Activated CD8-positive, alpha-beta memory T cell treated with anti-CD3 and anti-CD28 coated beads, Interleukin-2, amount 10 ng/mL, durations not matched to agents 7 days and 5 days (primary cell): ENCODE data around the gene C3orf70. TPM values are rescaled to one million over a fixed set of nuclear protein-coding genes. Genes with fewer than 3 reads are reported as not detected.

Source experiments
- ATAC-seq: fragments of 150-1000 bp; cut with Tn5 transposase; one replicate; pipeline ENCODE4 v1.10.0; 2021; ENCODE audit warnings: moderate library complexity
- CTCF ChIA-PET: fragments of 350-600 bp; sonication (Branson Sonifier 250); formaldehyde crosslinking; loops from one replicate; lab custom pipeline; 2021; ENCODE audit warnings: antibody characterized with exemption; lab: Charles Lee
- DNase-seq: peaks from one replicate; pipeline ENCODE4 v3.0.0-alpha.2; 2020
- H3K27ac Mint-ChIP-seq: one replicate; pipeline ENCODE4 v1.8.0; 2021; ENCODE audit warnings: mild to moderate bottlenecking, mixed read lengths
- H3K27me3 Mint-ChIP-seq: one replicate; pipeline ENCODE4 v1.8.0; 2021; ENCODE audit warnings: mixed read lengths
- H3K36me3 Mint-ChIP-seq: one replicate; pipeline ENCODE4 v1.8.0; 2021; ENCODE audit warnings: mild to moderate bottlenecking, mixed read lengths
- H3K4me1 Mint-ChIP-seq: one replicate; pipeline ENCODE4 v1.8.0; 2021; ENCODE audit warnings: mixed read lengths
- H3K4me3 Mint-ChIP-seq: one replicate; pipeline ENCODE4 v1.8.0; 2021; ENCODE audit warnings: mild to moderate bottlenecking, moderate library complexity, mixed read lengths
- H3K9me3 Mint-ChIP-seq: one replicate; pipeline ENCODE4 v1.8.0; 2022; ENCODE audit warnings: low read depth, mixed read lengths
- total RNA-seq, 2 experiments: library from RNA; stranded (reverse); gene quantifications; one replicate each; pipeline ENCODE4 v1.2.3, GENCODE V29; 2021

C3orf70 gene
- total RNA-seq, 2 experiments from 2014 or later, result 0.07 TPM; not detected in 1

DNA sequence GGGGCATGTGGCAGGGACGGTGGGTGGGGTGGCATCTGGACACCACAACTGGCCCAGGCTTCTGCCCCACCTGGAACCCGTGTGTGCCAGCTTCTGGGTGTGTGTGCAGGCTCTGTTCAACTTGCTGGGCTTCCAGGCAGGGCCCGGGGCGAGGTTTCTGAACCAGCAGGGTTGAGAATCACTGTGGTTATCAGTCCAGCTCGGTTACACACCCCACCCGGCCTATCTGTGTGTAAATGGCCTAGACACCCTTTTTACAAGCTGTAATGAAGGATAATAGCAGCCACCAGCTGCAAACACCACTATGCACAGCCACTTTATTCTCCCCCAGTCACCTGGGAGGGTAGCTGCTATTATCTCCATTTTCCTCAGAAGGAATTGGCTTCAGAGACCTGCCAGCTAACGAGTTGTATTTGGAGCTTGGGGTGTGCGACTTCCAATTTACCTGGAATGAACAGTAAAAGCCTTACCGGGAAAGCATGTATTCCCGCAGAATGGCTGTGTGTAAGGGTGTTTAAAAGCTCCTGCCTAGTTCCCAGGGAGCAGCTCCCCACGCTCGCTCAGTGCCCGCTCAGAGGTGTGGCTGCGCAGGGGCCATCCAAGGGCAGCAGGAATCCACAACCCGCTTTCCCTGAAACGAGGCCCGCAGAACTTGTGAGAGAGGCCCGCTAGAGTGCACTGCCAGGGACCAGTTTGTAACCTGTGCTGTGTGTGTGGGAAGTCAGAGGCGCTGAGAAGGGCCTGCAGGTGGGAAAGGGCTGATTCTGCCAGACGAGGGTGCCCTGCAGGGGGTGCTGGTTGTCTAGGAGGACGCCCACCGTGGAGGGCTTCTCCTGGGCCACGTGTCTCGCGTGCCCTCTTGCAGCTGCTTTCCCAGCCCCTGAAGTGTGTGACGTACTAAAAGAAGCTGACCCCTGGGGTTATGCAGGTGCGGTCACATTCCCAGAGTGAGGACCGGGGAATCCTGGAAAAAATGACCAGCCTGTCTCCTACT is 83.5 kb downstream of the C3orf70 start:
- ATAC-seq (no peak), DNase-seq (no peak)
- Mint-ChIP-seq H3K9me3 (no peaks in the 10 kb centered on the region), H3K27me3 (no peaks in the 10 kb centered on the region), H3K4me3 (no peak overlapping the region), H3K4me1 (no peaks in the 10 kb centered on the region), H3K36me3 (no peaks in the 10 kb centered on the region), H3K27ac (no peak overlapping the region)
- CTCF ChIA-PET, result no interaction called here

- Mint-ChIP-seq H3K27me3 (peaks cover 3% of the 10 kb centered on the region), H3K27ac (no peak overlapping the region), H3K4me1 (no peaks in the 10 kb centered on the region), H3K4me3 (no peak overlapping the region), H3K9me3 (no peaks in the 10 kb centered on the region), H3K36me3 (no peaks in the 10 kb centered on the region)
- DNase-seq, result no peak
- CTCF ChIA-PET, result no interaction called here
- no peak for ATAC-seq
Measured at GRCh38 chr3:185067173-185067572, 85.7 kb downstream of the C3orf70 start.

GRCh38 chr3:185066251-185066650 is 86.6 kb downstream of the C3orf70 start:
- Mint-ChIP-seq H3K4me3 (no peak overlapping the region), H3K4me1 (no peaks in the 10 kb centered on the region), H3K36me3 (no peaks in the 10 kb centered on the region), H3K27ac (no peak overlapping the region), H3K9me3 (peaks cover 3% of the 10 kb centered on the region), H3K27me3 (peaks cover 3% of the 10 kb centered on the region)
- CTCF ChIA-PET, result interaction anchor here (0.6 kb wide), 1 partner anchor 8 kb away, joined by 3 read pairs; no protein-coding TSS in a partner anchor
- DNase-seq (no peak), ATAC-seq (no peak)

DNA sequence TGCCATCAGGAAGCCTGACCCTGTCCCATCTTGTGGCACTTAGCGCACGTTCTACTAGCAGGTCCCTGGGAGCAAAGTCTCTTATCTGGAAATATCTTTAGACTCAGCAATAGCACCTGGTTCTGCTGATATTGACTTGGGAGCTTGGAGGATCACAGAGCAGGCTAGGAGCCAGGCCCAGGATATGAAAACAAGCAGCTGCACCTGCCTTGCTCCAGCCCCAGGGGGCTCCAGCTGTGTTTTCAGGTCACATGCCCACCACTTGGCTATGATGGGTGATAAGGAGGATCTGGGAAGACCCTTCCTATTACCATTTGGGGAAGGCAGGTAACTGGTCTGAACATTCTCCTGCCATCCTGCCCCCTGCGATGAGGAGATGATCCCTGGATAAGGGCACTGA is 87.8 kb downstream of the C3orf70 start:
- DNase-seq (no peak), ATAC-seq (no peak)
- Mint-ChIP-seq H3K4me1 (no peaks in the 10 kb centered on the region), H3K27me3 (peaks cover 3% of the 10 kb centered on the region), H3K4me3 (no peak overlapping the region), H3K27ac (no peak overlapping the region), H3K9me3 (peaks cover 3% of the 10 kb centered on the region), H3K36me3 (no peaks in the 10 kb centered on the region)
- CTCF ChIA-PET, result no interaction called here

- H3K27ac Mint-ChIP-seq, result no peak overlapping the region
- no peaks in the 10 kb centered on the region for H3K36me3 Mint-ChIP-seq
- H3K4me1 Mint-ChIP-seq, result no peaks in the 10 kb centered on the region
- peaks cover 5% of the 10 kb centered on the region for H3K9me3 Mint-ChIP-seq
- DNase-seq, result no peak
- CTCF ChIA-PET, result no interaction called here
- H3K4me3 Mint-ChIP-seq, result no peak overlapping the region
- ATAC-seq, result no peak
- H3K27me3 Mint-ChIP-seq, result peaks cover 3% of the 10 kb centered on the region
Measured at GRCh38 chr3:185063431-185063830, 89.4 kb downstream of the C3orf70 start.

- CTCF ChIA-PET, result interaction anchor here (0.6 kb wide), 1 partner anchor 247 kb away, joined by 3 read pairs; no protein-coding TSS in a partner anchor
- Mint-ChIP-seq H3K9me3 (peaks cover 8% of the 10 kb centered on the region), H3K27ac (no peak overlapping the region), H3K36me3 (no peaks in the 10 kb centered on the region), H3K27me3 (peaks cover 3% of the 10 kb centered on the region), H3K4me1 (no peaks in the 10 kb centered on the region), H3K4me3 (no peak overlapping the region)
- ATAC-seq, result no peak
- DNase-seq, result no peak
Measured at GRCh38 chr3:185062191-185062590, 90.7 kb downstream of the C3orf70 start.

DNA sequence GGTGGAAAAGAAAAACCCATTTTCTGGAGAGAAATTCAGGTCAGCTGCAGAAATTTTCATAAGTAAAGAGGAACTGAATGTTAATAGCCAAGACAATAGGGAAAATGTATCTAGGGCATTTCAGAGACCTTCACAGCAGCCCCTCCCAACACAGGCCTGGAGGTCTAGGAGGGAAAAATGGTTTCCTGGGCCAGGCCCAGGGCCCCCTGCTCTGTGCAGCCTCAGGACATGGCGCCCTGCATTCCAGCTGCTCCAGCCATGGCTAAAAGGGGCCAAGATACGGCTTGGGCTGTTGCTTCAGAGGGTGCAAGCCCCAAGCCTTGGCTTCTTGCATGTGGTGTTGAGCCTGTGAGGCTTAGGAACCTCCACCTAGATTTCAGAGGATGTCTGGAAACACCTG is 92.2 kb downstream of the C3orf70 start:
- H3K9me3 Mint-ChIP-seq, result peaks cover 10% of the 10 kb centered on the region
- CTCF ChIA-PET, result no interaction called here
- peaks cover 4% of the 10 kb centered on the region for H3K36me3 Mint-ChIP-seq
- H3K4me1 Mint-ChIP-seq, result no peaks in the 10 kb centered on the region
- H3K27ac Mint-ChIP-seq, result no peak overlapping the region
- ATAC-seq (no peak), DNase-seq (no peak)
- no peak overlapping the region for H3K4me3 Mint-ChIP-seq
- peaks cover 3% of the 10 kb centered on the region for H3K27me3 Mint-ChIP-seq

DNA sequence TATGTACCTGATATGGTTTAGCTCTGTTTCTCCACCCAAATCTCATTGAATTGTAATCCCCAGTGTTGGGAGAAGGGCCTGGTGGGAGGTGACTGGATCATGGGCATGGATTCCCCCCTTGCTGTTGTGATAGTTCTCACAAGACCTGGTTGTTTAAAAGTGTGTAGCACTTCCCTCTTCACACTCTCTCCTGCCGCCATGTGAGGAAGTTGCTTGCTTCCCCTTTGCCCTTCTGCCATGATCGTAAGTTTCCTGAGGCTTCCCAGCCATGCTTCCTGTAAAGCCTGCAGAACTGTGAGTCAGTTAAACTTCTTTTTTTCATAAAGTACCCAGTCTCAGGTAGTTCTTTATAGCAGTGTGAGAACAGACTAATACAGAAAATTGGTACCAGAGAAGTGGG is 93.1 kb downstream of the C3orf70 start:
- H3K27ac Mint-ChIP-seq, result no peak overlapping the region
- H3K4me1 Mint-ChIP-seq, result no peaks in the 10 kb centered on the region
- H3K36me3 Mint-ChIP-seq, result peaks cover 10% of the 10 kb centered on the region
- DNase-seq (no peak), ATAC-seq (no peak)
- CTCF ChIA-PET, result no interaction called here
- peaks cover 3% of the 10 kb centered on the region for H3K27me3 Mint-ChIP-seq
- H3K9me3 Mint-ChIP-seq, result peaks cover 10% of the 10 kb centered on the region
- no peak overlapping the region for H3K4me3 Mint-ChIP-seq

DNA sequence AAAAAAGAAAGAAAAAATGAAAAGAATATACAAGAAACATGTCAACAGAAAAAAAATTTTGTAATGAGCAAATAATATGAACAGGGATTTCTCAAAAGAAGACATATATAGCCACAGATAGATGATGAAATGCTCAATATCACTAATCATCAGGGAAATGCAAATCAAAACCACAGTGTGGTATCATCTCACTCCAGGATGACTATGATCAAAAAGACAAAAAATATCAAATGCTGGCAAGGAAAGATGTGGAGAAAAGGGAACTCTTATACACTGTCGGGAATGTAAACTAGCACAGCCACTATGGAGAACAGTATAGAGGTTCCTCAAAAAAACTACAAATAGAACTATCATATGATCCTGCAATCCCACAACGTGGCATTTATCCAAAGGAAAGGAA is 94.1 kb downstream of the C3orf70 start:
- CTCF ChIA-PET, result no interaction called here
- H3K4me3 Mint-ChIP-seq, result no peak overlapping the region
- H3K9me3 Mint-ChIP-seq, result peaks cover 12% of the 10 kb centered on the region
- no peak overlapping the region for H3K27ac Mint-ChIP-seq
- ATAC-seq (no peak), DNase-seq (no peak)
- H3K27me3 Mint-ChIP-seq, result peaks cover 3% of the 10 kb centered on the region
- peaks cover 19% of the 10 kb centered on the region for H3K36me3 Mint-ChIP-seq
- H3K4me1 Mint-ChIP-seq, result no peaks in the 10 kb centered on the region

DNA sequence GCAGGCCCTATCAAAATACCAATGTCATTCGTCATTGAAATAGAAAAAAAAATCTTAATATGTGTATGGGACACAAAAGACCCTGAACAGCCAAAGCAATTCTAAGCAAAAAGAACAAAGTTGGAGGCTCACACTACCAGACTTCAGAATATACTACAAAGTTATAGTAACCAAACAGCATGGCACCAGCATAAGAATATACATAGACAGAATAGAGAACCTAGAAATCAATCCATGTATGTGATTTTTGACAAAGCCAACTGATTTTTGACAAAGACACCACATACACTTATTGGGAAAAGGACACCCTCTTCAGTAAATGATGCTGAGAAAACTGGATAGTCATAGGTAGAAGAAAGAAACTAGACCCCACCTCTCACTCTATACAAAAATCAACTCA is 95.0 kb downstream of the C3orf70 start:
- no peak overlapping the region for H3K27ac Mint-ChIP-seq
- CTCF ChIA-PET, result no interaction called here
- H3K4me1 Mint-ChIP-seq, result no peaks in the 10 kb centered on the region
- peaks cover 12% of the 10 kb centered on the region for H3K9me3 Mint-ChIP-seq
- H3K36me3 Mint-ChIP-seq, result peaks cover 27% of the 10 kb centered on the region
- no peak for DNase-seq
- no peaks in the 10 kb centered on the region for H3K27me3 Mint-ChIP-seq
- ATAC-seq, result no peak
- no peak overlapping the region for H3K4me3 Mint-ChIP-seq

- no peak for ATAC-seq
- Mint-ChIP-seq H3K27me3 (no peaks in the 10 kb centered on the region), H3K9me3 (peaks cover 12% of the 10 kb centered on the region), H3K36me3 (peaks cover 36% of the 10 kb centered on the region), H3K27ac (no peak overlapping the region), H3K4me1 (no peaks in the 10 kb centered on the region), H3K4me3 (no peak overlapping the region)
- CTCF ChIA-PET, result no interaction called here
- DNase-seq, result no peak
Measured at GRCh38 chr3:185056908-185057307, 96.0 kb downstream of the C3orf70 start.

DNA sequence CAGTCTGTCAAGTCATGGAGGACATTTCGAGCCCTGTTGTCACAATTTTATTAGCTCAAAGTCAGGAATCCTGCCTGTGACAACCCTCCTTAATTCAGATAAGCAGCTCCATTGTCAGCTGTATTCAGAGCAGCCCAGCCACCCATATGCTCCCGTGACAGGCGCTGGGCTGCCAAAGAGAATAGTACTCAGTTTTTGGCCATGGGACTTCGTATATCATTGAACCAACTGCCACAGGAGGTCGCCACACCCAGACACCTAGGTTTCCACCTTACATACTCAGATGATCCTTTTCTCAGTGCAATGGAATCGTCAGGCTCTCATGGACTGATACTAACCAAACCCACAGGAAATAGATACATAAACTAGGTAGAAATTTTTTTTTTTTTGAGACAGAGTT is 100.2 kb downstream of the C3orf70 start:
- Mint-ChIP-seq H3K27ac (no peak overlapping the region), H3K27me3 (no peaks in the 10 kb centered on the region), H3K9me3 (peaks cover 4% of the 10 kb centered on the region), H3K4me1 (no peaks in the 10 kb centered on the region), H3K4me3 (no peak overlapping the region), H3K36me3 (peaks cover 72% of the 10 kb centered on the region)
- ATAC-seq (no peak), DNase-seq (no peak)
- CTCF ChIA-PET, result no interaction called here

DNA sequence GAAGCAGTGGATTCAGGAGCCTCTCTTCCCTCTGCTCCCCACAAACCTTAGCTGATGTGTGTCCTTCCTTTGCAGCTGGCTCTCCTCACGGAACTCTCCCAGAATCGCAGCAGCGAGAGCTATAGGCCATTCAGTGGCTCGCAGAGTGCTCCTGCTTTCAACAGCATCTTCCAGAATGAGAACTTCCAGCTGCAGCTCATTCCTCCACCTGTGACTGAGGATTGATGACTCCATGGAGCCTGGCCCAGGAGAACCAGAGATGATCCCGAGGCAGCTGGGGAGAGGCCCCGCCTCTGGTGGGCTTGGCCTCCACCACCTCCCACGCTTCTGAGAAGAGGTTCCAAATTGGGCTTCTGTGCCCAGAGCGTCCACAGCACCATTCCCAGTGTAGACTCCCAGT is 101.1 kb downstream of the C3orf70 start:
- Mint-ChIP-seq H3K27ac (no peak overlapping the region), H3K9me3 (peaks cover 4% of the 10 kb centered on the region), H3K36me3 (peaks cover 72% of the 10 kb centered on the region), H3K27me3 (no peaks in the 10 kb centered on the region), H3K4me3 (no peak overlapping the region), H3K4me1 (no peaks in the 10 kb centered on the region)
- ATAC-seq (no peak), DNase-seq (no peak)
- CTCF ChIA-PET, result interaction anchor here (1.4 kb wide), 1 partner anchor 11 kb away, joined by 3 read pairs; no protein-coding TSS in a partner anchor

- Mint-ChIP-seq H3K9me3 (peaks cover 2% of the 10 kb centered on the region), H3K36me3 (peaks cover 63% of the 10 kb centered on the region), H3K27ac (no peak overlapping the region), H3K4me1 (no peaks in the 10 kb centered on the region), H3K27me3 (no peaks in the 10 kb centered on the region), H3K4me3 (no peak overlapping the region)
- CTCF ChIA-PET, result no interaction called here
- DNase-seq (no peak), ATAC-seq (no peak)
Measured at GRCh38 chr3:185049710-185050109, 103.2 kb downstream of the C3orf70 start.
